Adrenal gland (tissue), 12 donors: ENCODE measurements around the gene ADARB2. TPM values are rescaled to one million over a fixed set of nuclear protein-coding genes. Genes with fewer than 3 reads are reported as not detected.

Source experiments
- DNase-seq, 7 donors: peaks; one replicate each; pipeline ENCODE4 v3.0.0-alpha.2; 2019 to 2020
- H3K27ac ChIP-seq, 5 donors: fragments of 200-600 bp; sonication (generic) in 4 of 5; 1 replicate in 3 of 5; 2 replicates in 2 of 5; pipeline versions ENCODE4 v1.5.1 to v1.8.0; 2016 to 2020; ENCODE audit warnings: mild to moderate bottlenecking in 1 of 5
- H3K27me3 ChIP-seq: fragments of 200-600 bp; 2 replicates; pipeline ENCODE4 v1.8.0; 2021
- H3K36me3 ChIP-seq, 2 donors: fragments of 200-600 bp; replicated peaks in 1 of 2; 1 replicate in 1 of 2; 2 replicates in 1 of 2; pipeline versions ENCODE4 v1.5.1 to v1.8.0; 2018 to 2022
- H3K4me1 ChIP-seq, 2 donors: fragments of 200-600 bp; replicated peaks in 1 of 2; 1 replicate in 1 of 2; 2 replicates in 1 of 2; pipeline versions ENCODE4 v1.5.1 to v1.8.0; 2018 to 2021
- H3K4me3 ChIP-seq, 4 donors: fragments of 200-600 bp; sonication (generic) in 3 of 4; one replicate each; pipeline ENCODE4 v1.5.1; 2016 to 2018
- H3K9me3 ChIP-seq, 3 donors: fragments of 200-600 bp; sonication (generic) in 1 of 3; replicated peaks in 1 of 3; 1 replicate in 2 of 3; 2 replicates in 1 of 3; pipeline versions ENCODE4 v1.5.1 to v1.8.0; 2016 to 2021
- POLR2A ChIP-seq, 2 donors: fragments of 450-650 bp; IDR thresholded peaks; one replicate each; pipeline ENCODE4 v1.6.1; 2017; ENCODE audit warnings: antibody characterized with exemption in 2 of 2, mild to moderate bottlenecking in 2 of 2, moderate library complexity in 1 of 2
- WGBS, 4 donors: extraction: QIAGEN DNeasy Blood & Tissue Kit in 2 of 4; methylation state at CpG; one replicate each; pipeline versions ENCODE4 v1.1.5 to v1.1.7; 2013 to 2017; 5-methylcytosine and 5-hydroxymethylcytosine counted together
- intact Hi-C, 2 donors: fragments of 100-400 bp; cut with DNase I; formaldehyde crosslinking; loops; one replicate each; pipeline versions ENCODE4 v1.14.1 to v1.15.0; 2022 to 2023
- polyA plus RNA-seq, 3 donors: library from polyadenylated mRNA; stranded (reverse); fragments of 200-250 nt in 2 of 3; fragments of 350-450 nt in 1 of 3; fragmentation: Illumina TruSeq in 1 of 3; extraction: RNeasy Lipid Tissue Mini Kit (QIAGEN cat#74804) in 1 of 3; gene quantifications; one replicate each; pipeline ENCODE4 v1.2.3, GENCODE V29; 2013 to 2014
- total RNA-seq, 9 donors: library from RNA; depleted of rRNA in 4 of 9; stranded (reverse); fragments of >200 nt in 4 of 9; fragments of 120-200 nt in 1 of 9; fragmentation: NEBNext Ultra II Directional in 1 of 9; extraction: Animal tissue kit (Norgen Biotek cat#: 25700) in 1 of 9; gene quantifications; one replicate each; pipeline versions ENCODE4 v1.1.0 to v1.2.4, GENCODE V29; 2013 to 2023
- TF ChIP-seq, protein P1 (sequence below), 6 experiments: fragments of 450-650 bp in 4 of 6; fragments of 200-600 bp in 2 of 6; sonication (generic) in 1 of 6; IDR thresholded peaks; 1 replicate in 5 of 6; 2 replicates in 1 of 6; pipeline versions ENCODE4 v1.5.1 to v1.8.0; 2016 to 2021; ENCODE audit warnings: antibody characterized with exemption in 6 of 6, mild to moderate bottlenecking in 2 of 6, moderate library complexity in 1 of 6
- donor health status: healthy with polysubstance abuse.
- donor health status: Bipolar disorder and iron deficiency.
- donor health status: DM: yes; HTN: yes; CAD: no.
- donor health status: DM: no; HTN: no; CAD: no.
- donor health status: DM: no; HTN: no; CAD: no.
- donor health status: DM: yes; HTN: yes; CAD: no.

The ADARB2 gene
- total and polyA plus RNA-seq, 12 donors: 0.14 to 3.1 (median 0.91) TPM

DNA sequence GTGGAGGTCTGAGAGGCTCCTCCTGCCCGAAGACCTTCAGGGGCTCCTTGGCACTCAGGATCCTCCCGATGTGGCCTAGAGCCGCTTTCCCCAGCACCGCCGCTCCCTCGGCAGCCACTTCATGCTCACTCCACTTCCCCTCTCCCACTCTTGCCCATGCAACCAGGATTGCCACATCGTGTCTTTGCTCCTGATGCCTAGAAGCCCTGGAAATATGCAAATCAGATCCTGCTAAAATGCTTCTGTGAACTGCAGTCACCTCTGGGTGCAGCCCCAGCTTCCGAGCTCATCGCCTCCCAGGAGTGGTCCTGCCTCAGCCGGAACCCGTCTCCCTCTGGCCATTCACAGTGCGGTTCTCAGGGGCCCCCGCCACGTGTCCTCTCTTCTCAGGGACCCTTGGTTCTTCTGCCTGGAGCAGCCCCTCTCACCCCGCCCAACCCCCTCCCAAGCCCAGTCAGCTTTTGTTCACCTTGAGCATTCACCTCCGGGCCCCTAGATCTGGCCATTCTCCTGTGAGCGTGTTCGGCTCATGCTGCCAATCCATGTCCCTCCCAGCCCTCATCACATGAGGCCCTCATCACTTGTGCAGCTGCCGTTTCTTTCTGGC, 175.5 kb downstream of the ADARB2 start:
- intact Hi-C loops: no loop called here
- no peak for TF ChIP-seq POLR2A (IDR thresholded peaks at IDR 0.05)
- TF ChIP-seq, protein P1, sequence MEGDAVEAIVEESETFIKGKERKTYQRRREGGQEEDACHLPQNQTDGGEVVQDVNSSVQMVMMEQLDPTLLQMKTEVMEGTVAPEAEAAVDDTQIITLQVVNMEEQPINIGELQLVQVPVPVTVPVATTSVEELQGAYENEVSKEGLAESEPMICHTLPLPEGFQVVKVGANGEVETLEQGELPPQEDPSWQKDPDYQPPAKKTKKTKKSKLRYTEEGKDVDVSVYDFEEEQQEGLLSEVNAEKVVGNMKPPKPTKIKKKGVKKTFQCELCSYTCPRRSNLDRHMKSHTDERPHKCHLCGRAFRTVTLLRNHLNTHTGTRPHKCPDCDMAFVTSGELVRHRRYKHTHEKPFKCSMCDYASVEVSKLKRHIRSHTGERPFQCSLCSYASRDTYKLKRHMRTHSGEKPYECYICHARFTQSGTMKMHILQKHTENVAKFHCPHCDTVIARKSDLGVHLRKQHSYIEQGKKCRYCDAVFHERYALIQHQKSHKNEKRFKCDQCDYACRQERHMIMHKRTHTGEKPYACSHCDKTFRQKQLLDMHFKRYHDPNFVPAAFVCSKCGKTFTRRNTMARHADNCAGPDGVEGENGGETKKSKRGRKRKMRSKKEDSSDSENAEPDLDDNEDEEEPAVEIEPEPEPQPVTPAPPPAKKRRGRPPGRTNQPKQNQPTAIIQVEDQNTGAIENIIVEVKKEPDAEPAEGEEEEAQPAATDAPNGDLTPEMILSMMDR (IDR thresholded peaks at IDR 0.05): no peak
- DNase-seq: no peak
- H3K9me3 ChIP-seq: no peaks in the 10 kb centered on the region
- H3K27me3 ChIP-seq: no peaks in the 10 kb centered on the region
- H3K36me3 ChIP-seq: no peaks in the 10 kb centered on the region
- H3K27ac ChIP-seq: no peak overlapping the region
- no peaks in the 10 kb centered on the region for H3K4me1 ChIP-seq
- 80 to 83% (median 81%) methylated on average over 18 to 19 of the region's 19 CpGs for WGBS, 4 donors
- H3K4me3 ChIP-seq: no peak overlapping the region

DNA sequence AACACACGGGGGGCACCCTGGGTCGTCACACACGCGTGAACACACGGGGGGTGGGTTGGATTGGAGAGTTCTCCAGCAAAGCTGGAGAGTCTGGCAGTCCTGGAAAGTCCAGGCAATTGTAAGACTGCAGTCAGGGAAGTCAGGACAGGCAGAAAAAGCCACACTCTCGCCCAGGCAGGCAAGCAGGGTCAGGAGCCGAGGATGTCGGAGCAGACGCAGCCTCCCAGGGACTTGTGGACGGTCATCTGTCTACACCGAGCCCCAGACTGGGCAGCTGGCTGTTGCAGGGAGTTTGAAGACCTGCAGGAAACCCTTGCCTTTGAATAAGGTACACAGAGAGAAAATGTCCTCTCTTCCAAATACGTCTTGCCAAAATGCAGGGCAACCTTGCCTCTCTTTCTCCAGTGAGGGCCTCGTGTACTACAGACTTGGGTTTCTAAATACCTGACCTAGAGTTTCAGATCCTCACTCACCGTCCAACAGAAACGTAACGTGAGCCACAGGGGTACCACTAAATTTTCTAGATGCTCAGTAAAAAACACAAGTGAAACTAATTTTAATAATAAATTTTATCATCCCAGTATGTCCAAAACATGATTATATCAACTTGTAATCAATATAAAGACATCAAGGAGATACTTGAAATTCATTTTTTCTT, 176.7 kb downstream of the ADARB2 start:
- Histone ChIP-seq H3K9me3 (no peaks in the 10 kb centered on the region), H3K27me3 (no peaks in the 10 kb centered on the region), H3K36me3 (no peaks in the 10 kb centered on the region), H3K4me3 (no peak overlapping the region), H3K27ac (no peak overlapping the region), H3K4me1 (no peaks in the 10 kb centered on the region)
- TF ChIP-seq POLR2A (IDR thresholded peaks at IDR 0.05): no peak
- TF ChIP-seq, protein P1 (IDR thresholded peaks at IDR 0.05): no peak
- WGBS, 4 donors: 71 to 82% (median 74%) methylated on average over 10 to 16 of the region's 16 CpGs
- no peak for DNase-seq
- intact Hi-C loops: no loop called here

DNA sequence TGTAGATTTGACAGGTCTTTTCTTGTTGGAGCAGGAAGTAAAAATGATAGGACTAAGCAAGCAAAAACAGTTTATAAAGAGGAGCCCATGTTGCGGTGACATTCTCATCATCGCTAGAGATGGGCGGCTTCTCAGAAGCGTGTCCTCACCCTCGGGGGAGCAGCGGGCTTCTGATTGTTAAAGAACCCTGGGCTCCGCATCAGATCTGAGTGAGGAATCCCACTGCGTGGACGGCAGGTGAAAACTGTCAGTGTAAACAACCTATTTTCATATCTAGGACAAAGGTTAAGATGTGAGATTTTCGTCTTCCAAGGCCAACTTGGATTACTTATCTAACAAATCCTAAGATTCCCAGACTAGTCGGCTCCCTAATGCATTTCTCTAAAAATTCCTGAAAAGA, 177.6 kb downstream of the ADARB2 start:
- Histone ChIP-seq H3K36me3 (no peaks in the 10 kb centered on the region), H3K4me1 (no peaks in the 10 kb centered on the region), H3K27ac (no peak overlapping the region), H3K27me3 (no peaks in the 10 kb centered on the region), H3K9me3 (no peaks in the 10 kb centered on the region), H3K4me3 (no peak overlapping the region)
- intact Hi-C loops: no loop called here
- WGBS, 4 donors: 13 to 38% (median 26%) methylated on average over 11 of the region's 11 CpGs
- DNase-seq: no peak
- TF ChIP-seq, protein P1 (IDR thresholded peaks at IDR 0.05): no peak
- no peak for TF ChIP-seq POLR2A (IDR thresholded peaks at IDR 0.05)

DNA sequence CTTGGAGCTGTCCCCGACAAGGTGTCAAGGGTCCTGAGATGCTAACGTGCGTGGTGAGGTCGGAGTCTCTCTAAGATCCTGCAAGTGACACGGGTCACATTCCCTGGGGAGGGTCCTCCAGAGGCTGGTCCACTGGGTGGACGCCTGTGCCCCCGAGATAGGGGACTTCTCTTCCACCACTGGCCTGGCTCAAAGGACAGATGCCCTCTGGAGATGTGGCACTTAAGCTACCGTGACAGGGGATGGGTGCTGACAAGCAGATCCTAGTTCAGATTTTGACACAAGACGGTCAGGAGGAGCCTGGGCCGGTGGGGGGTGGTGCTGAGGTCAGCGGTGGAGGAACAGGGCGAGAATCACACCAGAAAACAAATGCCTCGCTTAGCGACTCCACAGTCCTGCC, 178.0 kb downstream of the ADARB2 start:
- Histone ChIP-seq H3K4me1 (no peaks in the 10 kb centered on the region), H3K4me3 (no peak overlapping the region), H3K9me3 (no peaks in the 10 kb centered on the region), H3K27ac (no peak overlapping the region), H3K36me3 (no peaks in the 10 kb centered on the region), H3K27me3 (no peaks in the 10 kb centered on the region)
- no peak for TF ChIP-seq POLR2A (IDR thresholded peaks at IDR 0.05)
- TF ChIP-seq, protein P1 (IDR thresholded peaks at IDR 0.05): no peak
- intact Hi-C loops: no loop called here
- no peak for DNase-seq
- WGBS, 4 donors: 51 to 57% (median 54%) methylated on average over 12 to 14 of the region's 14 CpGs
